AG09309 (cell line): ENCODE results near the gene GADD45B.

Experiments
- DNase-seq: peaks from one replicate; pipeline ENCODE4 v3.0.0-alpha.2; 2010; ENCODE audit warnings: low read depth
- H3K4me3 ChIP-seq: 2 replicates; pipeline ENCODE4 v1.5.1; 2011; ENCODE audit warnings: mild to moderate bottlenecking, low read depth, low read length, moderate library complexity; ENCODE audit not compliant: control insufficient read depth
- TF ChIP-seq, protein P1 (sequence below): IDR thresholded peaks from 2 replicates; pipeline ENCODE4 v1.5.1; 2011; ENCODE audit warnings: mild to moderate bottlenecking, low read depth, low read length, inconsistent platforms; ENCODE audit not compliant: insufficient read depth, control insufficient read depth; ENCODE audit errors: missing control alignments

The GADD45B gene

GRCh38 chr19:2436384-2436783 is 39.5 kb upstream of the GADD45B start:
- no peak for DNase-seq
- TF ChIP-seq, protein P1, sequence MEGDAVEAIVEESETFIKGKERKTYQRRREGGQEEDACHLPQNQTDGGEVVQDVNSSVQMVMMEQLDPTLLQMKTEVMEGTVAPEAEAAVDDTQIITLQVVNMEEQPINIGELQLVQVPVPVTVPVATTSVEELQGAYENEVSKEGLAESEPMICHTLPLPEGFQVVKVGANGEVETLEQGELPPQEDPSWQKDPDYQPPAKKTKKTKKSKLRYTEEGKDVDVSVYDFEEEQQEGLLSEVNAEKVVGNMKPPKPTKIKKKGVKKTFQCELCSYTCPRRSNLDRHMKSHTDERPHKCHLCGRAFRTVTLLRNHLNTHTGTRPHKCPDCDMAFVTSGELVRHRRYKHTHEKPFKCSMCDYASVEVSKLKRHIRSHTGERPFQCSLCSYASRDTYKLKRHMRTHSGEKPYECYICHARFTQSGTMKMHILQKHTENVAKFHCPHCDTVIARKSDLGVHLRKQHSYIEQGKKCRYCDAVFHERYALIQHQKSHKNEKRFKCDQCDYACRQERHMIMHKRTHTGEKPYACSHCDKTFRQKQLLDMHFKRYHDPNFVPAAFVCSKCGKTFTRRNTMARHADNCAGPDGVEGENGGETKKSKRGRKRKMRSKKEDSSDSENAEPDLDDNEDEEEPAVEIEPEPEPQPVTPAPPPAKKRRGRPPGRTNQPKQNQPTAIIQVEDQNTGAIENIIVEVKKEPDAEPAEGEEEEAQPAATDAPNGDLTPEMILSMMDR, result no peak
- no peak overlapping the region for H3K4me3 ChIP-seq

DNA sequence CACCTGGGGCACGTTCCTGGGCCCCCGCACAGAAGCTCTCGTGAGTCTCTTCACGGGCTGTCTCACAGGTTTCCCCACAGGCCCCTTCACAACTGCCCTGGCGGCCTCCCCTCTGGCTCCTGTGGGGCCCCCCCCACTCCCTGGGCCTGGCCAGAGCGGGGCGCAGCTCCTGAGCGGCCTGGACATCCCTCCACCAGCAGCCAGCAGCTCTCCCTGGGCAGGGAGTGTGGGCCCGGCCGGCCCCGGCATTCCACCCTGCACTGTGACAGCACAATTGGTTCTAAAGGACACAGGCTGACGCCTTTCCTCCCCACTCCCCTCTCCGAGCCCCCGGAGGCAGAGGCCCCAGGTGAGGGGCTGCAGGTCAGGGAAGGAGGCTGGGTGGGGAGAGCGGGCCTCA is 39.0 kb upstream of the GADD45B start:
- TF ChIP-seq, protein P1, result no peak
- no peak for DNase-seq
- H3K4me3 ChIP-seq, result no peak overlapping the region

- H3K4me3 ChIP-seq, result no peak overlapping the region
- DNase-seq, result no peak
- TF ChIP-seq, protein P1, result no peak
Measured at GRCh38 chr19:2438178-2438577, 37.7 kb upstream of the GADD45B start.

- TF ChIP-seq, protein P1, result no peak
- DNase-seq, result no peak
- H3K4me3 ChIP-seq, result no peak overlapping the region
Measured at GRCh38 chr19:2440515-2440914, 35.4 kb upstream of the GADD45B start.

- TF ChIP-seq, protein P1, result no peak
- H3K4me3 ChIP-seq, result no peak overlapping the region
- no peak for DNase-seq
Measured at GRCh38 chr19:2441096-2441752, 34.7 kb upstream of the GADD45B start.

- TF ChIP-seq, protein P1, result no peak
- no peak overlapping the region for H3K4me3 ChIP-seq
- no peak for DNase-seq
Measured at GRCh38 chr19:2443116-2443784, 32.7 kb upstream of the GADD45B start.
